Measurements from ENCODE around the gene SGPP2.

DNA sequence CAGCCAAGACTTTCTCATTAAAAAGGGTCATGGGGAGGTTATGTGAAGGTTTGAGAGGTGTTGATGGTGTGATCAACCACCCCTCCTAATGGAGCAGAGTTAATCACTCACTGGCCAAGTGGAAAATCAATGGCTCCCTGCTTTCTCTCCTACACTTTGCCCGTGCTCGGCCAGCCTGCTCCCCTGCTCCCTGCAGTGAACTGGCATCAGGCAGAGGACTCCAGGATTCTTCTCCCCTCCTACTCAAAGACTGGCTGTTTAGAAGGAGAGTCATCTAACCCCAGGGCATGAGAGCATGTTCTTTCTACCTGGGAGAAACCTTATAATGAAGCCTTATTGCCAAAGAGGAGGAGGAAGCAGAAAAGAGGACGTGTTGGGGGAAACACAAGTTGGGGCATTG, 74.9 kb downstream of the SGPP2 start:
- TF ChIP-seq, protein P1, sequence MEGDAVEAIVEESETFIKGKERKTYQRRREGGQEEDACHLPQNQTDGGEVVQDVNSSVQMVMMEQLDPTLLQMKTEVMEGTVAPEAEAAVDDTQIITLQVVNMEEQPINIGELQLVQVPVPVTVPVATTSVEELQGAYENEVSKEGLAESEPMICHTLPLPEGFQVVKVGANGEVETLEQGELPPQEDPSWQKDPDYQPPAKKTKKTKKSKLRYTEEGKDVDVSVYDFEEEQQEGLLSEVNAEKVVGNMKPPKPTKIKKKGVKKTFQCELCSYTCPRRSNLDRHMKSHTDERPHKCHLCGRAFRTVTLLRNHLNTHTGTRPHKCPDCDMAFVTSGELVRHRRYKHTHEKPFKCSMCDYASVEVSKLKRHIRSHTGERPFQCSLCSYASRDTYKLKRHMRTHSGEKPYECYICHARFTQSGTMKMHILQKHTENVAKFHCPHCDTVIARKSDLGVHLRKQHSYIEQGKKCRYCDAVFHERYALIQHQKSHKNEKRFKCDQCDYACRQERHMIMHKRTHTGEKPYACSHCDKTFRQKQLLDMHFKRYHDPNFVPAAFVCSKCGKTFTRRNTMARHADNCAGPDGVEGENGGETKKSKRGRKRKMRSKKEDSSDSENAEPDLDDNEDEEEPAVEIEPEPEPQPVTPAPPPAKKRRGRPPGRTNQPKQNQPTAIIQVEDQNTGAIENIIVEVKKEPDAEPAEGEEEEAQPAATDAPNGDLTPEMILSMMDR (conservative IDR thresholded peaks at IDR 0.05; ENCODE audit: low read depth in 2 of 2) = no peak
- TF ChIP-seq EZH2 (IDR thresholded peaks at IDR 0.05; ENCODE audit: low read depth, unreplicated experiment) (no peak), POLR2AphosphoS5 (IDR thresholded peaks at IDR 0.05; ENCODE audit: low read depth) (no peak)
